K562 (cell line): ENCODE data around the gene PRELID2. TPM values are rescaled to one million over a fixed set of nuclear protein-coding genes. Genes with fewer than 3 reads are reported as not detected.

ENCODE experiments used
- DMBX1 ChIP-seq: fragments of 250-450 bp; sonication (Bioruptor Pico); IDR thresholded peaks from 2 replicates; pipeline ENCODE4 v1.8.0; 2022; ENCODE audit warnings: inconsistent platforms, mild to moderate bottlenecking, moderate library complexity, borderline replicate concordance
- RBFOX2 ChIP-seq: fragments of 200-400 bp; formaldehyde crosslinking; IDR thresholded peaks from 2 replicates; pipeline ENCODE4 v1.6.1; 2017; ENCODE audit warnings: low read depth, mild to moderate bottlenecking, low read length, moderate library complexity
- SMAD4 ChIP-seq: fragments of 250-450 bp; sonication (Bioruptor Pico); conservative IDR thresholded peaks from 2 replicates; pipeline ENCODE4 v1.8.0; 2021; ENCODE audit warnings: inconsistent platforms, mild to moderate bottlenecking, moderate library complexity
- SPI1 ChIP-seq: IDR thresholded peaks from 2 replicates; pipeline ENCODE4 v1.6.1; 2011; ENCODE audit warnings: low read depth, low read length, control low read depth, borderline replicate concordance
- polyA plus RNA-seq, 8 experiments: library from polyadenylated mRNA; depleted of rRNA in 4 of 8; stranded (reverse) in 5 of 8; unstranded in 3 of 8; fragments of >200 nt; fragmentation: Nextera tagmentation in 2 of 8; fragmentation: Illumina TruSeq in 1 of 8; extraction: Ambion mirVana in 2 of 8; extraction: Trizol in 1 of 8; gene quantifications; 2 replicates each; pipeline versions ENCODE4 v1.2.1 to v1.2.3, GENCODE V29; 2011 to 2014; ENCODE audit warnings: inconsistent platforms in 1 of 8, missing spikeins in 1 of 8
- total RNA-seq, 7 experiments: library from RNA; depleted of rRNA in 6 of 7; stranded (reverse); fragments of >200 nt in 6 of 7; fragmentation: Illumina TruSeq in 2 of 7; extraction: Trizol in 2 of 7; gene quantifications; 2 replicates each; pipeline versions ENCODE4 v1.2.1 to v1.2.3, GENCODE V29; 2011 to 2021; ENCODE audit warnings: low replicate concordance in 1 of 7
- TF ChIP-seq, protein P1 (sequence below): sonication (generic); formaldehyde crosslinking; IDR thresholded peaks from 2 replicates; pipeline ENCODE4 v1.8.1; 2023; ENCODE audit warnings: mild to moderate bottlenecking, missing genetic modification reagents
- TF ChIP-seq, protein P2 (sequence below): fragments of 450-650 bp; IDR thresholded peaks from 2 replicates; pipeline ENCODE4 v1.6.1; 2017; ENCODE audit warnings: antibody characterized with exemption, mild to moderate bottlenecking
- TF ChIP-seq, protein P3 (sequence below), 2 experiments: IDR thresholded peaks in 1 of 2; conservative IDR thresholded peaks in 1 of 2; 2 replicates each; pipeline ENCODE4 v1.6.1; 2016; ENCODE audit warnings: low read depth in 2 of 2, mild to moderate bottlenecking in 1 of 2, missing compliant biosample characterization in 1 of 2, missing genetic modification characterization in 1 of 2, moderate library complexity in 1 of 2

PRELID2 gene
- total and polyA plus RNA-seq, 9 of the 15 experiments (the other 6 are each of a cell fraction or from before 2014, with no cell fraction given) = 6.4 to 68.2 (median 28.8) TPM

GRCh38 chr5:145855763-145856267, 20.7 kb upstream of the PRELID2 start (continued):
- TF ChIP-seq, protein P1, sequence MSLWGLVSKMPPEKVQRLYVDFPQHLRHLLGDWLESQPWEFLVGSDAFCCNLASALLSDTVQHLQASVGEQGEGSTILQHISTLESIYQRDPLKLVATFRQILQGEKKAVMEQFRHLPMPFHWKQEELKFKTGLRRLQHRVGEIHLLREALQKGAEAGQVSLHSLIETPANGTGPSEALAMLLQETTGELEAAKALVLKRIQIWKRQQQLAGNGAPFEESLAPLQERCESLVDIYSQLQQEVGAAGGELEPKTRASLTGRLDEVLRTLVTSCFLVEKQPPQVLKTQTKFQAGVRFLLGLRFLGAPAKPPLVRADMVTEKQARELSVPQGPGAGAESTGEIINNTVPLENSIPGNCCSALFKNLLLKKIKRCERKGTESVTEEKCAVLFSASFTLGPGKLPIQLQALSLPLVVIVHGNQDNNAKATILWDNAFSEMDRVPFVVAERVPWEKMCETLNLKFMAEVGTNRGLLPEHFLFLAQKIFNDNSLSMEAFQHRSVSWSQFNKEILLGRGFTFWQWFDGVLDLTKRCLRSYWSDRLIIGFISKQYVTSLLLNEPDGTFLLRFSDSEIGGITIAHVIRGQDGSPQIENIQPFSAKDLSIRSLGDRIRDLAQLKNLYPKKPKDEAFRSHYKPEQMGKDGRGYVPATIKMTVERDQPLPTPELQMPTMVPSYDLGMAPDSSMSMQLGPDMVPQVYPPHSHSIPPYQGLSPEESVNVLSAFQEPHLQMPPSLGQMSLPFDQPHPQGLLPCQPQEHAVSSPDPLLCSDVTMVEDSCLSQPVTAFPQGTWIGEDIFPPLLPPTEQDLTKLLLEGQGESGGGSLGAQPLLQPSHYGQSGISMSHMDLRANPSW (CRISPR knock-in tag) = no peak
- TF ChIP-seq SMAD4 (CRISPR knock-in tag) = peak; percentile 25; the same call in 1 of the 2 replicates
- TF ChIP-seq RBFOX2 = 0 out of 2 replicates have a peak, but pooled peaks have one; percentile 8
- TF ChIP-seq, protein P2, sequence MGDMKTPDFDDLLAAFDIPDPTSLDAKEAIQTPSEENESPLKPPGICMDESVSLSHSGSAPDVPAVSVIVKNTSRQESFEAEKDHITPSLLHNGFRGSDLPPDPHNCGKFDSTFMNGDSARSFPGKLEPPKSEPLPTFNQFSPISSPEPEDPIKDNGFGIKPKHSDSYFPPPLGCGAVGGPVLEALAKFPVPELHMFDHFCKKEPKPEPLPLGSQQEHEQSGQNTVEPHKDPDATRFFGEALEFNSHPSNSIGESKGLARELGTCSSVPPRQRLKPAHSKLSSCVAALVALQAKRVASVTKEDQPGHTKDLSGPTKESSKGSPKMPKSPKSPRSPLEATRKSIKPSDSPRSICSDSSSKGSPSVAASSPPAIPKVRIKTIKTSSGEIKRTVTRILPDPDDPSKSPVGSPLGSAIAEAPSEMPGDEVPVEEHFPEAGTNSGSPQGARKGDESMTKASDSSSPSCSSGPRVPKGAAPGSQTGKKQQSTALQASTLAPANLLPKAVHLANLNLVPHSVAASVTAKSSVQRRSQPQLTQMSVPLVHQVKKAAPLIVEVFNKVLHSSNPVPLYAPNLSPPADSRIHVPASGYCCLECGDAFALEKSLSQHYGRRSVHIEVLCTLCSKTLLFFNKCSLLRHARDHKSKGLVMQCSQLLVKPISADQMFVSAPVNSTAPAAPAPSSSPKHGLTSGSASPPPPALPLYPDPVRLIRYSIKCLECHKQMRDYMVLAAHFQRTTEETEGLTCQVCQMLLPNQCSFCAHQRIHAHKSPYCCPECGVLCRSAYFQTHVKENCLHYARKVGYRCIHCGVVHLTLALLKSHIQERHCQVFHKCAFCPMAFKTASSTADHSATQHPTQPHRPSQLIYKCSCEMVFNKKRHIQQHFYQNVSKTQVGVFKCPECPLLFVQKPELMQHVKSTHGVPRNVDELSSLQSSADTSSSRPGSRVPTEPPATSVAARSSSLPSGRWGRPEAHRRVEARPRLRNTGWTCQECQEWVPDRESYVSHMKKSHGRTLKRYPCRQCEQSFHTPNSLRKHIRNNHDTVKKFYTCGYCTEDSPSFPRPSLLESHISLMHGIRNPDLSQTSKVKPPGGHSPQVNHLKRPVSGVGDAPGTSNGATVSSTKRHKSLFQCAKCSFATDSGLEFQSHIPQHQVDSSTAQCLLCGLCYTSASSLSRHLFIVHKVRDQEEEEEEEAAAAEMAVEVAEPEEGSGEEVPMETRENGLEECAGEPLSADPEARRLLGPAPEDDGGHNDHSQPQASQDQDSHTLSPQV = peak; percentile 48
- TF ChIP-seq, protein P3, sequence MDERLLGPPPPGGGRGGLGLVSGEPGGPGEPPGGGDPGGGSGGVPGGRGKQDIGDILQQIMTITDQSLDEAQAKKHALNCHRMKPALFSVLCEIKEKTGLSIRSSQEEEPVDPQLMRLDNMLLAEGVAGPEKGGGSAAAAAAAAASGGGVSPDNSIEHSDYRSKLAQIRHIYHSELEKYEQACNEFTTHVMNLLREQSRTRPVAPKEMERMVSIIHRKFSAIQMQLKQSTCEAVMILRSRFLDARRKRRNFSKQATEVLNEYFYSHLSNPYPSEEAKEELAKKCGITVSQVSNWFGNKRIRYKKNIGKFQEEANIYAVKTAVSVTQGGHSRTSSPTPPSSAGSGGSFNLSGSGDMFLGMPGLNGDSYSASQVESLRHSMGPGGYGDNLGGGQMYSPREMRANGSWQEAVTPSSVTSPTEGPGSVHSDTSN (CRISPR knock-in tag; IDR thresholded peaks at IDR 0.05; ENCODE audit: low read depth) = no peak
- TF ChIP-seq, protein P3 (tag; conservative IDR thresholded peaks at IDR 0.05; ENCODE audit: low read depth) = peak; percentile 37; the same call in 1 of the 2 replicates
- TF ChIP-seq SPI1 = peak; percentile 77; the same call in 1 of the 2 replicates
- TF ChIP-seq DMBX1 (CRISPR knock-in tag) = peak; percentile 23; the same call in 1 of the 2 replicates
